HepG2 (cell line): ENCODE data around the gene SLC25A11. TPM values are rescaled to one million over a fixed set of nuclear protein-coding genes. Genes with fewer than 3 reads are reported as not detected.

Experiments
- ADNP ChIP-seq: sonication (generic); formaldehyde crosslinking; IDR thresholded peaks from 2 replicates; pipeline ENCODE4 v1.4.0; 2020; ENCODE audit warnings: missing genetic modification reagents
- BHLHE40 ChIP-seq: IDR thresholded peaks from 2 replicates; pipeline ENCODE4 v1.6.1; 2011; ENCODE audit warnings: low read length, improper control_type of control experiment
- BRD4 ChIP-seq: sonication (generic); formaldehyde crosslinking; IDR thresholded peaks from 2 replicates; pipeline ENCODE4 v1.4.0; 2020; ENCODE audit warnings: missing genetic modification reagents
- CBX1 ChIP-seq: IDR thresholded peaks from one replicate; pipeline ENCODE4 v1.6.1; 2016; ENCODE audit warnings: antibody characterized with exemption, low read depth
- GLMP ChIP-seq: sonication (generic); formaldehyde crosslinking; IDR thresholded peaks from 2 replicates; pipeline ENCODE4 v1.9.0; 2021; ENCODE audit warnings: missing genetic modification reagents, mild to moderate bottlenecking, borderline replicate concordance
- KAT8 ChIP-seq: IDR thresholded peaks from 2 replicates; pipeline ENCODE4 v1.6.1; 2016; ENCODE audit warnings: missing genetic modification reagents, missing compliant biosample characterization
- KMT2B ChIP-seq: IDR thresholded peaks from 2 replicates; pipeline ENCODE4 v1.6.1; 2016; ENCODE audit warnings: missing genetic modification reagents, missing compliant biosample characterization
- NFIB ChIP-seq: sonication (generic); formaldehyde crosslinking; IDR thresholded peaks from 2 replicates; pipeline ENCODE4 v1.9.0; 2021; ENCODE audit warnings: missing genetic modification reagents, mild to moderate bottlenecking, borderline replicate concordance
- RAD21 ChIP-seq: fragments of 450-650 bp; formaldehyde crosslinking; IDR thresholded peaks from 2 replicates; pipeline ENCODE4 v1.5.0; 2020; ENCODE audit warnings: mild to moderate bottlenecking
- RBM22 ChIP-seq: fragments of 200-400 bp; formaldehyde crosslinking; optimal IDR thresholded peaks from 2 replicates; pipeline ENCODE3; 2017; ENCODE audit warnings: mild to moderate bottlenecking, low read length, moderate library complexity
- SNAPC2 ChIP-seq: sonication (generic); formaldehyde crosslinking; IDR thresholded peaks from 2 replicates; pipeline ENCODE4 v1.8.1; 2022; ENCODE audit warnings: mild to moderate bottlenecking, missing genetic modification reagents
- XBP1 ChIP-seq: sonication (generic); formaldehyde crosslinking; IDR thresholded peaks from 2 replicates; pipeline ENCODE4 v1.5.0; 2020; ENCODE audit warnings: missing genetic modification reagents
- ZBTB3 ChIP-seq: sonication (generic); formaldehyde crosslinking; IDR thresholded peaks from 2 replicates; pipeline ENCODE4 v1.4.0; 2020; ENCODE audit warnings: low read depth, mild to moderate bottlenecking, moderate library complexity, missing genetic modification reagents, borderline replicate concordance
- ZFX ChIP-seq: sonication (generic); formaldehyde crosslinking; IDR thresholded peaks from 2 replicates; pipeline ENCODE4 v1.4.0; 2020; ENCODE audit warnings: mild to moderate bottlenecking, low read depth, missing genetic modification reagents, moderate library complexity
- ZNF121 ChIP-seq: sonication (generic); formaldehyde crosslinking; IDR thresholded peaks from 2 replicates; pipeline ENCODE4 v1.5.0; 2020; ENCODE audit warnings: mild to moderate bottlenecking, missing genetic modification reagents
- ZNF292 ChIP-seq: sonication (generic); formaldehyde crosslinking; IDR thresholded peaks from 2 replicates; pipeline ENCODE4 v1.8.1; 2022; ENCODE audit warnings: mild to moderate bottlenecking, low read depth, missing genetic modification reagents, borderline replicate concordance
- ZNF441 ChIP-seq: sonication (generic); formaldehyde crosslinking; IDR thresholded peaks from 2 replicates; pipeline ENCODE4 v1.7.0; 2021; ENCODE audit warnings: missing genetic modification reagents, borderline replicate concordance
- ZNF550 ChIP-seq: sonication (generic); formaldehyde crosslinking; IDR thresholded peaks from 2 replicates; pipeline ENCODE4 v1.4.0; 2020; ENCODE audit warnings: mild to moderate bottlenecking, missing genetic modification reagents, borderline replicate concordance
- ZNF879 ChIP-seq: sonication (generic); formaldehyde crosslinking; IDR thresholded peaks from 2 replicates; pipeline ENCODE4 v1.8.1; 2023; ENCODE audit warnings: missing genetic modification reagents
- polyA plus RNA-seq, 8 experiments: library from polyadenylated mRNA; depleted of rRNA in 3 of 8; stranded (reverse) in 7 of 8; unstranded in 1 of 8; fragments of >200 nt; fragmentation: Illumina TruSeq in 4 of 8; extraction: Trizol in 4 of 8; gene quantifications; 2 replicates each; pipeline versions ENCODE4 v1.2.1 to v1.2.3, GENCODE V29; 2011 to 2016; ENCODE audit warnings: low read depth in 4 of 8, missing spikeins in 1 of 8, mixed read lengths in 1 of 8; ENCODE audit not compliant: insufficient read depth in 1 of 8
- total RNA-seq, 5 experiments: library from RNA; depleted of rRNA; stranded (reverse); fragments of >200 nt; fragmentation: Illumina TruSeq; extraction: Trizol; gene quantifications; 2 replicates each; pipeline ENCODE4 v1.2.3, GENCODE V29; 2016; ENCODE audit warnings: low read depth in 1 of 5
- TF ChIP-seq, protein P1 (sequence below): sonication (generic); formaldehyde crosslinking; IDR thresholded peaks from 2 replicates; pipeline ENCODE4 v1.4.0; 2020; ENCODE audit warnings: missing genetic modification reagents, borderline replicate concordance
- TF ChIP-seq, protein P2 (sequence below): sonication (generic); formaldehyde crosslinking; IDR thresholded peaks from 2 replicates; pipeline ENCODE4 v1.4.0; 2020; ENCODE audit warnings: missing genetic modification reagents
- TF ChIP-seq, protein P3 (sequence below): sonication (generic); formaldehyde crosslinking; IDR thresholded peaks from 2 replicates; pipeline ENCODE4 v1.4.0; 2020; ENCODE audit warnings: missing genetic modification reagents, mild to moderate bottlenecking, borderline replicate concordance
- TF ChIP-seq, protein P4 (sequence below): sonication (generic); formaldehyde crosslinking; IDR thresholded peaks from 2 replicates; pipeline ENCODE4 v1.9.0; 2021; ENCODE audit warnings: missing genetic modification reagents, borderline replicate concordance

The SLC25A11 gene
- total and polyA plus RNA-seq, 2 of the 13 experiments (the other 11 are each of a cell fraction or from before 2014, with no cell fraction given) = 35.4 to 47.2 TPM

GRCh38 chr17:4947411-4948165 is 7.7 kb upstream of the SLC25A11 start (continued):
- TF ChIP-seq, protein P1, sequence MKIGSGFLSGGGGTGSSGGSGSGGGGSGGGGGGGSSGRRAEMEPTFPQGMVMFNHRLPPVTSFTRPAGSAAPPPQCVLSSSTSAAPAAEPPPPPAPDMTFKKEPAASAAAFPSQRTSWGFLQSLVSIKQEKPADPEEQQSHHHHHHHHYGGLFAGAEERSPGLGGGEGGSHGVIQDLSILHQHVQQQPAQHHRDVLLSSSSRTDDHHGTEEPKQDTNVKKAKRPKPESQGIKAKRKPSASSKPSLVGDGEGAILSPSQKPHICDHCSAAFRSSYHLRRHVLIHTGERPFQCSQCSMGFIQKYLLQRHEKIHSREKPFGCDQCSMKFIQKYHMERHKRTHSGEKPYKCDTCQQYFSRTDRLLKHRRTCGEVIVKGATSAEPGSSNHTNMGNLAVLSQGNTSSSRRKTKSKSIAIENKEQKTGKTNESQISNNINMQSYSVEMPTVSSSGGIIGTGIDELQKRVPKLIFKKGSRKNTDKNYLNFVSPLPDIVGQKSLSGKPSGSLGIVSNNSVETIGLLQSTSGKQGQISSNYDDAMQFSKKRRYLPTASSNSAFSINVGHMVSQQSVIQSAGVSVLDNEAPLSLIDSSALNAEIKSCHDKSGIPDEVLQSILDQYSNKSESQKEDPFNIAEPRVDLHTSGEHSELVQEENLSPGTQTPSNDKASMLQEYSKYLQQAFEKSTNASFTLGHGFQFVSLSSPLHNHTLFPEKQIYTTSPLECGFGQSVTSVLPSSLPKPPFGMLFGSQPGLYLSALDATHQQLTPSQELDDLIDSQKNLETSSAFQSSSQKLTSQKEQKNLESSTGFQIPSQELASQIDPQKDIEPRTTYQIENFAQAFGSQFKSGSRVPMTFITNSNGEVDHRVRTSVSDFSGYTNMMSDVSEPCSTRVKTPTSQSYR (CRISPR knock-in tag) = no peak
- TF ChIP-seq ZNF441 (CRISPR knock-in tag) (peak; percentile 50; the same call in 1 of the 2 replicates), ZNF879 (CRISPR knock-in tag) (no peak), BHLHE40 (no peak), KAT8 (CRISPR knock-in tag) (0 out of 2 replicates have a peak, but pooled peaks have one; percentile 20), ZNF121 (CRISPR knock-in tag) (no peak), ADNP (CRISPR knock-in tag) (no peak), BRD4 (CRISPR knock-in tag) (peak; percentile 31; the same call in 1 of the 2 replicates), CBX1 (no peak), SNAPC2 (CRISPR knock-in tag) (no peak), KMT2B (CRISPR knock-in tag) (no peak), ZNF550 (0 out of 2 replicates have a peak, but pooled peaks have one; percentile 94), ZNF292 (CRISPR knock-in tag) (no peak), XBP1 (CRISPR knock-in tag) (no peak), RBM22 (no peak), NFIB (no peak), ZFX (CRISPR knock-in tag) (peak; percentile 3; the same call in 1 of the 2 replicates), GLMP (no peak), ZBTB3 (CRISPR knock-in tag) (no peak), RAD21 (CRISPR knock-in tag) (0 out of 2 replicates have a peak, but pooled peaks have one; percentile 10)
- TF ChIP-seq, protein P2, sequence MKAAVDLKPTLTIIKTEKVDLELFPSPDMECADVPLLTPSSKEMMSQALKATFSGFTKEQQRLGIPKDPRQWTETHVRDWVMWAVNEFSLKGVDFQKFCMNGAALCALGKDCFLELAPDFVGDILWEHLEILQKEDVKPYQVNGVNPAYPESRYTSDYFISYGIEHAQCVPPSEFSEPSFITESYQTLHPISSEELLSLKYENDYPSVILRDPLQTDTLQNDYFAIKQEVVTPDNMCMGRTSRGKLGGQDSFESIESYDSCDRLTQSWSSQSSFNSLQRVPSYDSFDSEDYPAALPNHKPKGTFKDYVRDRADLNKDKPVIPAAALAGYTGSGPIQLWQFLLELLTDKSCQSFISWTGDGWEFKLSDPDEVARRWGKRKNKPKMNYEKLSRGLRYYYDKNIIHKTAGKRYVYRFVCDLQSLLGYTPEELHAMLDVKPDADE = no peak
- TF ChIP-seq, protein P3, sequence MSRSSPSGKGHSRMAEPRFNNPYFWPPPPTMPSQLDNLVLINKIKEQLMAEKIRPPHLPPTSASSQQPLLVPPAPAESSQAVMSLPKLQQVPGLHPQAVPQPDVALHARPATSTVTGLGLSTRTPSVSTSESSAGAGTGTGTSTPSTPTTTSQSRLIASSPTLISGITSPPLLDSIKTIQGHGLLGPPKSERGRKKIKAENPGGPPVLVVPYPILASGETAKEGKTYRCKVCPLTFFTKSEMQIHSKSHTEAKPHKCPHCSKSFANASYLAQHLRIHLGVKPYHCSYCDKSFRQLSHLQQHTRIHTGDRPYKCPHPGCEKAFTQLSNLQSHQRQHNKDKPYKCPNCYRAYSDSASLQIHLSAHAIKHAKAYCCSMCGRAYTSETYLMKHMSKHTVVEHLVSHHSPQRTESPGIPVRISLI (CRISPR knock-in tag) = no peak
- TF ChIP-seq, protein P4, sequence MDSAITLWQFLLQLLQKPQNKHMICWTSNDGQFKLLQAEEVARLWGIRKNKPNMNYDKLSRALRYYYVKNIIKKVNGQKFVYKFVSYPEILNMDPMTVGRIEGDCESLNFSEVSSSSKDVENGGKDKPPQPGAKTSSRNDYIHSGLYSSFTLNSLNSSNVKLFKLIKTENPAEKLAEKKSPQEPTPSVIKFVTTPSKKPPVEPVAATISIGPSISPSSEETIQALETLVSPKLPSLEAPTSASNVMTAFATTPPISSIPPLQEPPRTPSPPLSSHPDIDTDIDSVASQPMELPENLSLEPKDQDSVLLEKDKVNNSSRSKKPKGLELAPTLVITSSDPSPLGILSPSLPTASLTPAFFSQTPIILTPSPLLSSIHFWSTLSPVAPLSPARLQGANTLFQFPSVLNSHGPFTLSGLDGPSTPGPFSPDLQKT (CRISPR knock-in tag) = no peak
